Panc1 (cell line): ENCODE results near the gene DIDO1. TPM values are rescaled to one million over a fixed set of nuclear protein-coding genes. Genes with fewer than 3 reads are reported as not detected.

Source experiments
- ATAC-seq: fragments of 200-7000 bp; cut with Tn5 transposase; 2 replicates; pipeline ENCODE4 v1.9.1; 2020; ENCODE audit warnings: mild to moderate bottlenecking, moderate library complexity
- BruUV-seq: library from RNA; stranded (reverse); fragments of 400-500 nt; replicated peaks from 2 replicates; lab custom pipeline; 2021; lab: Mats Ljungman, UMichigan
- CTCF ChIA-PET: fragments of 300-600 bp; sonication (Branson Sonifier 250); formaldehyde crosslinking; loops from one replicate; lab custom pipeline; 2022; ENCODE audit warnings: antibody characterized with exemption; lab: Charles Lee
- POLR2A ChIA-PET: fragments of 300-600 bp; sonication (Branson Sonifier 250); formaldehyde crosslinking; loops from one replicate; lab custom pipeline; 2022; ENCODE audit warnings: antibody characterized with exemption; lab: Charles Lee
- DNase-seq: peaks from one replicate; pipeline ENCODE4 v3.0.0-alpha.2; 2010; ENCODE audit warnings: low read depth, low spot score
- H3K27ac ChIP-seq: 2 replicates; pipeline ENCODE4 v1.5.1; 2011; ENCODE audit warnings: mild to moderate bottlenecking, low read length, inconsistent platforms
- H3K27me3 ChIP-seq: fragments of 200-500 bp; sonication (Bioruptor generic); 2 replicates; pipeline ENCODE4 v1.6.0; 2014; ENCODE audit warnings: low read length, inconsistent platforms; ENCODE audit not compliant: control insufficient read depth, insufficient read depth
- H3K36me3 ChIP-seq: fragments of 200-500 bp; sonication (Bioruptor generic); 2 replicates; pipeline ENCODE4 v1.5.1; 2014; ENCODE audit warnings: inconsistent platforms, mild to moderate bottlenecking, low read length, moderate library complexity; ENCODE audit not compliant: control insufficient read depth, insufficient read depth
- H3K4me1 ChIP-seq: 2 replicates; pipeline ENCODE4 v1.5.1; 2011; ENCODE audit warnings: inconsistent platforms, mild to moderate bottlenecking, low read length, moderate library complexity; ENCODE audit not compliant: control insufficient read depth, insufficient read depth
- H3K4me3 ChIP-seq, 2 experiments: 2 replicates each; pipeline ENCODE4 v1.5.1; 2011 to 2012; ENCODE audit warnings: low read depth in 2 of 2, low read length in 2 of 2, mild to moderate bottlenecking in 2 of 2, inconsistent platforms in 1 of 2, moderate library complexity in 1 of 2
- H3K9me3 ChIP-seq: fragments of 200-500 bp; sonication (Bioruptor generic); 2 replicates; pipeline ENCODE4 v1.5.1; 2014; ENCODE audit warnings: low read depth, mild to moderate bottlenecking, inconsistent platforms, low read length, moderate library complexity; ENCODE audit not compliant: control insufficient read depth, insufficient read depth
- POLR2AphosphoS5 ChIP-seq: IDR thresholded peaks from 2 replicates; pipeline ENCODE4 v1.6.1; 2012; ENCODE audit warnings: mild to moderate bottlenecking, low read depth, low read length, moderate library complexity
- TCF7L2 ChIP-seq: IDR thresholded peaks from 2 replicates; pipeline ENCODE4 v1.6.1; 2011; ENCODE audit warnings: mild to moderate bottlenecking, low read depth, low read length, inconsistent platforms
- in situ Hi-C: cut with HindIII; loops from 2 replicates; pipeline ENCODE4 v1.10.0; 2016; ENCODE audit warnings: low sequenced_read_pairs, low pct_unique_long_range_greater_than_20kb
- intact Hi-C: fragments of 100-400 bp; cut with micrococcal nuclease; formaldehyde crosslinking; loops from one replicate; pipeline ENCODE4 v1.10.0; 2022; ENCODE audit not compliant: unreplicated experiment
- total RNA-seq: library from RNA; stranded (reverse); gene quantifications from one replicate; pipeline ENCODE4 v1.2.1, GENCODE V29; 2021; ENCODE audit not compliant: unreplicated experiment
- TF ChIP-seq, protein P1 (sequence below): fragments of 450-650 bp; IDR thresholded peaks from 2 replicates; pipeline ENCODE4 v1.5.1; 2017; ENCODE audit warnings: mild to moderate bottlenecking
- TF ChIP-seq, protein P2 (sequence below), 2 experiments: IDR thresholded peaks; 2 replicates each; pipeline ENCODE4 v1.6.1; 2011 to 2012; ENCODE audit warnings: low read depth in 2 of 2, control low read depth in 1 of 2, low read length in 1 of 2, mild to moderate bottlenecking in 1 of 2, moderate library complexity in 1 of 2; ENCODE audit not compliant: insufficient read depth in 1 of 2

Gene DIDO1
- total RNA-seq, 1 experiment from 2014 or later = 57.3 TPM

DNA sequence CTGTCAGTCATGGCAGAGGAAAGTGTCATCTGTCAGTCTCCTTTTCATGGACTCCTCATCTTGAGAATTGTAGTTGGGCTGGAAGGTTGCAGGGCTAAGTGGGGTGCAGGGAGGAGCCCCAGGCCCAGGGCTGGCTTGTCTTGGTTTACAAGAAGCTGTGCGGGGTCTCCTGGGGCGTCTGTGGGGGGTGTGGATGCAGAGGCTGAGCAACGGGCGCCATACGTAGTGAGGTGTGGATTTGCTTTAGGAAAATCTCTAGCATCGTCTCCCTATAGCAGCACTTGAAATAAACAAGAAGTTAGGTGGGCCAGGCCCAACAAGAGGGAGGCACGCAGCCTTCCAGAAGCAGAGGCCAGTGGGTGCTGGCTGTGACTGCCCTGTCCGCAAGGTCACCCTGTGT lies 24.4 kb upstream of the DIDO1 start:
- DNase-seq (no peak), ATAC-seq (no peak)
- no peak overlapping the region for H3K4me3 ChIP-seq
- ChIA-PET CTCF (interaction anchor here (0.6 kb wide), 1 partner anchor 1248 kb away, joined by 3 read pairs; no protein-coding TSS in a partner anchor), POLR2A (no interaction called here)
- H3K36me3 ChIP-seq = peaks cover 6% of the 10 kb centered on the region
- intact Hi-C loops = no loop called here
- in situ Hi-C loops = no loop called here
- H3K4me1 ChIP-seq = peaks cover 5% of the 10 kb centered on the region; the same call in 1 of the 2 replicates
- no peaks in the 10 kb centered on the region for H3K27me3 ChIP-seq
- no TSS peak for BruUV-seq
- H3K27ac ChIP-seq = no peak overlapping the region
- TF ChIP-seq, protein P1, sequence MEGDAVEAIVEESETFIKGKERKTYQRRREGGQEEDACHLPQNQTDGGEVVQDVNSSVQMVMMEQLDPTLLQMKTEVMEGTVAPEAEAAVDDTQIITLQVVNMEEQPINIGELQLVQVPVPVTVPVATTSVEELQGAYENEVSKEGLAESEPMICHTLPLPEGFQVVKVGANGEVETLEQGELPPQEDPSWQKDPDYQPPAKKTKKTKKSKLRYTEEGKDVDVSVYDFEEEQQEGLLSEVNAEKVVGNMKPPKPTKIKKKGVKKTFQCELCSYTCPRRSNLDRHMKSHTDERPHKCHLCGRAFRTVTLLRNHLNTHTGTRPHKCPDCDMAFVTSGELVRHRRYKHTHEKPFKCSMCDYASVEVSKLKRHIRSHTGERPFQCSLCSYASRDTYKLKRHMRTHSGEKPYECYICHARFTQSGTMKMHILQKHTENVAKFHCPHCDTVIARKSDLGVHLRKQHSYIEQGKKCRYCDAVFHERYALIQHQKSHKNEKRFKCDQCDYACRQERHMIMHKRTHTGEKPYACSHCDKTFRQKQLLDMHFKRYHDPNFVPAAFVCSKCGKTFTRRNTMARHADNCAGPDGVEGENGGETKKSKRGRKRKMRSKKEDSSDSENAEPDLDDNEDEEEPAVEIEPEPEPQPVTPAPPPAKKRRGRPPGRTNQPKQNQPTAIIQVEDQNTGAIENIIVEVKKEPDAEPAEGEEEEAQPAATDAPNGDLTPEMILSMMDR = no peak
- no peak for TF ChIP-seq TCF7L2
- no peaks in the 10 kb centered on the region for H3K9me3 ChIP-seq

DNA sequence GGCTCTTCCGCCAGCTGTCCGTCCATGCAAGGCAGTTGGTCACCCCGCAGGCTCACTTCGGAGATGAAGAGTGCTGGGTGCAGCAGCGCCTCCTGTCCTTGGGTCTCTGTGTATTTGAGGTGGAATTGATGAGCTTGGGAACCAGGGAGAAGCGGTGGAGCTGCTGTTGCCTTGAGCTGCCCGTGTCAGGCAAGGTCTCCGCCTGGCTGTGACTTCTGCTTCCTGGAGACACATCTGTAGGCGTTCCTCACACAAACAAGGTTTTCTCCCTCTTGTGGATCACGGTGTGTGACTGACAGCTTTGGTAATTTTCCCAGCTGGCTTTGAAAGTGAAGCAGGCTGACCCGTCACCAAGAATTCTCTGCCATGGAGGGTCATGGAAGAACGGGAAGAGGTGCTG lies 23.7 kb upstream of the DIDO1 start:
- H3K9me3 ChIP-seq = no peaks in the 10 kb centered on the region
- H3K27ac ChIP-seq = no peak overlapping the region
- no peaks in the 10 kb centered on the region for H3K4me1 ChIP-seq
- CTCF ChIA-PET = no interaction called here
- ATAC-seq (no peak), DNase-seq (no peak)
- TF ChIP-seq POLR2AphosphoS5 (no peak), TCF7L2 (no peak)
- TF ChIP-seq, protein P2, sequence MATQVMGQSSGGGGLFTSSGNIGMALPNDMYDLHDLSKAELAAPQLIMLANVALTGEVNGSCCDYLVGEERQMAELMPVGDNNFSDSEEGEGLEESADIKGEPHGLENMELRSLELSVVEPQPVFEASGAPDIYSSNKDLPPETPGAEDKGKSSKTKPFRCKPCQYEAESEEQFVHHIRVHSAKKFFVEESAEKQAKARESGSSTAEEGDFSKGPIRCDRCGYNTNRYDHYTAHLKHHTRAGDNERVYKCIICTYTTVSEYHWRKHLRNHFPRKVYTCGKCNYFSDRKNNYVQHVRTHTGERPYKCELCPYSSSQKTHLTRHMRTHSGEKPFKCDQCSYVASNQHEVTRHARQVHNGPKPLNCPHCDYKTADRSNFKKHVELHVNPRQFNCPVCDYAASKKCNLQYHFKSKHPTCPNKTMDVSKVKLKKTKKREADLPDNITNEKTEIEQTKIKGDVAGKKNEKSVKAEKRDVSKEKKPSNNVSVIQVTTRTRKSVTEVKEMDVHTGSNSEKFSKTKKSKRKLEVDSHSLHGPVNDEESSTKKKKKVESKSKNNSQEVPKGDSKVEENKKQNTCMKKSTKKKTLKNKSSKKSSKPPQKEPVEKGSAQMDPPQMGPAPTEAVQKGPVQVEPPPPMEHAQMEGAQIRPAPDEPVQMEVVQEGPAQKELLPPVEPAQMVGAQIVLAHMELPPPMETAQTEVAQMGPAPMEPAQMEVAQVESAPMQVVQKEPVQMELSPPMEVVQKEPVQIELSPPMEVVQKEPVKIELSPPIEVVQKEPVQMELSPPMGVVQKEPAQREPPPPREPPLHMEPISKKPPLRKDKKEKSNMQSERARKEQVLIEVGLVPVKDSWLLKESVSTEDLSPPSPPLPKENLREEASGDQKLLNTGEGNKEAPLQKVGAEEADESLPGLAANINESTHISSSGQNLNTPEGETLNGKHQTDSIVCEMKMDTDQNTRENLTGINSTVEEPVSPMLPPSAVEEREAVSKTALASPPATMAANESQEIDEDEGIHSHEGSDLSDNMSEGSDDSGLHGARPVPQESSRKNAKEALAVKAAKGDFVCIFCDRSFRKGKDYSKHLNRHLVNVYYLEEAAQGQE (IDR thresholded peaks at IDR 0.05; ENCODE audit: insufficient read depth in 1 of 2, low read depth in 2 of 2, low read length in 1 of 2) = no peak
- TF ChIP-seq, protein P1 = no peak
- POLR2A ChIA-PET = no interaction called here
- peaks cover 6% of the 10 kb centered on the region for H3K36me3 ChIP-seq
- H3K27me3 ChIP-seq = no peaks in the 10 kb centered on the region
- H3K4me3 ChIP-seq = no peak overlapping the region
- no TSS peak for BruUV-seq
- in situ Hi-C loops (no loop called here), intact Hi-C loops (no loop called here)
